Esophagus squamous epithelium (tissue), 4 donors: Measurements from ENCODE around the gene BARX2.

Source experiments
- POLR2A ChIP-seq, 4 donors: fragments of 450-650 bp; IDR thresholded peaks; one replicate each; pipeline ENCODE4 v1.6.1; 2017; ENCODE audit warnings: antibody characterized with exemption in 4 of 4, mild to moderate bottlenecking in 4 of 4, moderate library complexity in 3 of 4
- TF ChIP-seq, protein P1 (sequence below), 6 experiments: fragments of 450-650 bp in 4 of 6; fragments of 200-600 bp in 2 of 6; sonication (generic) in 2 of 6; IDR thresholded peaks; one replicate each; pipeline ENCODE4 v1.5.1; 2016 to 2019; ENCODE audit warnings: antibody characterized with exemption in 6 of 6, mild to moderate bottlenecking in 4 of 6, moderate library complexity in 4 of 6

DNA sequence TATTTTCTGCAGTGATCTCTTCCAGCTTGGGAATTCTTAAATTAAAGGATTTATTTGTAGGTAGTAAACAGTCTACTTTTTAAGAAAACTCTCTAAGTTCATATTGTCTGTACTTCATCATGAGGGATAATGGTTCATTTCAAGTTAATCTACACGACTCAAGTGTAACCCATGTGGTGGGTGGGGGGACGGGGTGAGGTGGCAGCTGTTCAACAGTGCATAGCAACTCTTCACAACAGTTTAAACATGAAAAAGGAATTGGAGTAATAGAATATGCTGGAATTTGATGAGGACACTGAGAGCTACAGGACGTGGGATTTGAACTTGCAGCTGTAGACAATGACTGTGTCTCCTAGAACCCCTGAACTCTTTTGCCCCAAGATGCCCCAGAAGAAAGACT is 20.8 kb downstream of the BARX2 start:
- TF ChIP-seq, protein P1, sequence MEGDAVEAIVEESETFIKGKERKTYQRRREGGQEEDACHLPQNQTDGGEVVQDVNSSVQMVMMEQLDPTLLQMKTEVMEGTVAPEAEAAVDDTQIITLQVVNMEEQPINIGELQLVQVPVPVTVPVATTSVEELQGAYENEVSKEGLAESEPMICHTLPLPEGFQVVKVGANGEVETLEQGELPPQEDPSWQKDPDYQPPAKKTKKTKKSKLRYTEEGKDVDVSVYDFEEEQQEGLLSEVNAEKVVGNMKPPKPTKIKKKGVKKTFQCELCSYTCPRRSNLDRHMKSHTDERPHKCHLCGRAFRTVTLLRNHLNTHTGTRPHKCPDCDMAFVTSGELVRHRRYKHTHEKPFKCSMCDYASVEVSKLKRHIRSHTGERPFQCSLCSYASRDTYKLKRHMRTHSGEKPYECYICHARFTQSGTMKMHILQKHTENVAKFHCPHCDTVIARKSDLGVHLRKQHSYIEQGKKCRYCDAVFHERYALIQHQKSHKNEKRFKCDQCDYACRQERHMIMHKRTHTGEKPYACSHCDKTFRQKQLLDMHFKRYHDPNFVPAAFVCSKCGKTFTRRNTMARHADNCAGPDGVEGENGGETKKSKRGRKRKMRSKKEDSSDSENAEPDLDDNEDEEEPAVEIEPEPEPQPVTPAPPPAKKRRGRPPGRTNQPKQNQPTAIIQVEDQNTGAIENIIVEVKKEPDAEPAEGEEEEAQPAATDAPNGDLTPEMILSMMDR (IDR thresholded peaks at IDR 0.05), result no peak
- TF ChIP-seq POLR2A (IDR thresholded peaks at IDR 0.05), result no peak
